Measurements from ENCODE around the gene SLC44A3.

DNA sequence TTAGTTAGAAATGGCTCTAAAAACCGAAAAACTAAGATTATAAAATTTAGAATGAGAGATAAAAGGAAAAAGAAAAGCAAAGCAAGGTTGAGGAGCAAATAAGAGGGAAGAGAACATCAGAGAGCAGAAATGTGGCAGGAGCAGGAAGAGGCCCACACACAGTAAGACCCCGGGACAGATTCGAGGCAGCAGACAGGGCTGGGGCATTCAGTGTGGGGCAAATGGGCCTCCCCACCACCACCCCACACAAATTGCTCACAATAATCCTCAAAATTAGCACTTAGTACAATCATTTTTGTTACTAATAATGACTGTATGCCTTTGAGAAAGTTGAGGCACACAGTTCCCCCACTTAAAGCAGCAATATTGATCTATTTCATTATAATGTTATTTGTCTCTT, 17.1 kb upstream of the SLC44A3 start:
- TF ChIP-seq, protein P1, sequence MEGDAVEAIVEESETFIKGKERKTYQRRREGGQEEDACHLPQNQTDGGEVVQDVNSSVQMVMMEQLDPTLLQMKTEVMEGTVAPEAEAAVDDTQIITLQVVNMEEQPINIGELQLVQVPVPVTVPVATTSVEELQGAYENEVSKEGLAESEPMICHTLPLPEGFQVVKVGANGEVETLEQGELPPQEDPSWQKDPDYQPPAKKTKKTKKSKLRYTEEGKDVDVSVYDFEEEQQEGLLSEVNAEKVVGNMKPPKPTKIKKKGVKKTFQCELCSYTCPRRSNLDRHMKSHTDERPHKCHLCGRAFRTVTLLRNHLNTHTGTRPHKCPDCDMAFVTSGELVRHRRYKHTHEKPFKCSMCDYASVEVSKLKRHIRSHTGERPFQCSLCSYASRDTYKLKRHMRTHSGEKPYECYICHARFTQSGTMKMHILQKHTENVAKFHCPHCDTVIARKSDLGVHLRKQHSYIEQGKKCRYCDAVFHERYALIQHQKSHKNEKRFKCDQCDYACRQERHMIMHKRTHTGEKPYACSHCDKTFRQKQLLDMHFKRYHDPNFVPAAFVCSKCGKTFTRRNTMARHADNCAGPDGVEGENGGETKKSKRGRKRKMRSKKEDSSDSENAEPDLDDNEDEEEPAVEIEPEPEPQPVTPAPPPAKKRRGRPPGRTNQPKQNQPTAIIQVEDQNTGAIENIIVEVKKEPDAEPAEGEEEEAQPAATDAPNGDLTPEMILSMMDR (tag by site-specific recombination; IDR thresholded peaks at IDR 0.05) = no peak
- TF ChIP-seq, protein P2, sequence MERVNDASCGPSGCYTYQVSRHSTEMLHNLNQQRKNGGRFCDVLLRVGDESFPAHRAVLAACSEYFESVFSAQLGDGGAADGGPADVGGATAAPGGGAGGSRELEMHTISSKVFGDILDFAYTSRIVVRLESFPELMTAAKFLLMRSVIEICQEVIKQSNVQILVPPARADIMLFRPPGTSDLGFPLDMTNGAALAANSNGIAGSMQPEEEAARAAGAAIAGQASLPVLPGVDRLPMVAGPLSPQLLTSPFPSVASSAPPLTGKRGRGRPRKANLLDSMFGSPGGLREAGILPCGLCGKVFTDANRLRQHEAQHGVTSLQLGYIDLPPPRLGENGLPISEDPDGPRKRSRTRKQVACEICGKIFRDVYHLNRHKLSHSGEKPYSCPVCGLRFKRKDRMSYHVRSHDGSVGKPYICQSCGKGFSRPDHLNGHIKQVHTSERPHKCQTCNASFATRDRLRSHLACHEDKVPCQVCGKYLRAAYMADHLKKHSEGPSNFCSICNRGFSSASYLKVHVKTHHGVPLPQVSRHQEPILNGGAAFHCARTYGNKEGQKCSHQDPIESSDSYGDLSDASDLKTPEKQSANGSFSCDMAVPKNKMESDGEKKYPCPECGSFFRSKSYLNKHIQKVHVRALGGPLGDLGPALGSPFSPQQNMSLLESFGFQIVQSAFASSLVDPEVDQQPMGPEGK (tag by site-specific recombination; IDR thresholded peaks at IDR 0.05) = no peak
- TF ChIP-seq IKZF3 (tag by site-specific recombination; IDR thresholded peaks at IDR 0.05) (no peak), ZNF132 (tag by site-specific recombination; IDR thresholded peaks at IDR 0.05; ENCODE audit: borderline replicate concordance) (no peak)
